SKM-1 treated with dmso at 0.1 percent for 144 hours (cell line): ENCODE data around the gene CPT1C.

Source experiments
- DNase-seq: peaks from one replicate; lab custom pipeline; 2025; ENCODE audit not compliant: unreplicated experiment; lab: John Stamatoyannopoulos, UW

CPT1C gene

DNA sequence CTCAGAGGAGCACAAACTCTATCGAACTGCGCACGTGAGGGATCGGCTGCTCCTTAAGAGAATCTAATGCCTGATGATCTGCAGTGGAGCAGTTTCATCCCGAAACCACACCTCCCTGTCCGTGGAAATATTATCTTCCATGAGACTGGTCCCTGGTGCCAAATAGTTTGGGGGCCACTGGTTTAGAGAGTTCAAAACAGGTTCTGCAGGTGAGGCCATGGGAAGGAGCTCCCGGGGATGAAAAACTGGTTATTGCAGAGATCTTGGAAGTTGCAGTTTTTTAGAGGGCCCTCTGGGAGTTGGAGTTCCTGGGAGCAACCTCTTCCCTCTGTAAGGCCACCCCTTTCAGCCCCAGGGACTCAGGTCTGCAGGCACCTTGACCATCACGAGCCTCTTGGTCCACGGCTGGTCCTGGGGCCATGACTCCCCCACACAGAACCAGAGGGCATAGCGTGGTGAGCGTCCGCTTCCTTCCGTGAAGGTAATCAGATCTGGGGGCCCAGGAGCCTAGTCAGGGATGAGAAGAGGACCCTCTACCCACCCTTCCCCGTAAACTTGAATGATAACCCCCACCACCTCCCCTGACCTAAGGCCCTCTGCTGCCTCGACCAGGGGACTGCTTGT lies 30.5 kb upstream of the CPT1C start:
- DNase-seq: no peak

DNA sequence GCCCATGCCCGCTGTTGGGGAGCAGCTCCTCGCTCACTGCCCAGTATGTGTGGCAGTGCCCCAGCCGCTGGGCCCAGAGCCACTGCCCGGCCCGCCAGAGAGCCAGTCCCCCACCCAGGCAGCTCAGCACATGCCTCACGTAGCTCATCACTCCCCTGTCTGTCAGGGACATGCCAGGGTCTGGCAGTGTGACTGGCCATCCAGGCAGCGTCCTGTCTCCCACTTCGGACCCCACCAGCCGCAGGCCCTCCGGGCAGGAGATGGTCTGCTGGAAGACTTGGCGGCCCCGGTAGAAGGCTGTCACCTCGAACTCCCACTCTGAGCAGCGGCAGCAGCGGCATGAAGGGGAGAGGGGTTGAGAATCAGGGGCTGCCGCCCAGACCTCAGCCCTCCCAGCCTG lies 28.9 kb upstream of the CPT1C start:
- no peak for DNase-seq

DNA sequence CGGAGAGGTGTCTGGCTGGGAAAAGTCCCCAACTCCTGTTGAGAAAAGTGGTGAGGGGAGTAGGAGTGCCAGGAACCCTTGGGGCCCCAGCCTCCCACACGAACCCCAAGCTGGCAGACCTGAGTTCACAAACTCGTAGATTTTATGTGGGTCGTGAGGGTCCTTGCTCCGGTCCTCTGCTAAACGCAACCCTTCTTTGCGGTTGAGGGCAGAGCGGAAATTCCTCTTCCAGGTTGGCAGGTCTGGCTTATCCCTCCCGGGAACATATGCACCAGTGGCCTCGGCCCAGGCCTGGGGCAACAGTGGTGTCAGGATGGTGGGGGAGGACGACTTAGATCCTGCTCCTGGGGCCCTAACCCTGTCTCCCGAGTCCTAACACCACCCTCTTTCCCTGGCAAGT lies 27.7 kb upstream of the CPT1C start:
- no peak for DNase-seq

DNA sequence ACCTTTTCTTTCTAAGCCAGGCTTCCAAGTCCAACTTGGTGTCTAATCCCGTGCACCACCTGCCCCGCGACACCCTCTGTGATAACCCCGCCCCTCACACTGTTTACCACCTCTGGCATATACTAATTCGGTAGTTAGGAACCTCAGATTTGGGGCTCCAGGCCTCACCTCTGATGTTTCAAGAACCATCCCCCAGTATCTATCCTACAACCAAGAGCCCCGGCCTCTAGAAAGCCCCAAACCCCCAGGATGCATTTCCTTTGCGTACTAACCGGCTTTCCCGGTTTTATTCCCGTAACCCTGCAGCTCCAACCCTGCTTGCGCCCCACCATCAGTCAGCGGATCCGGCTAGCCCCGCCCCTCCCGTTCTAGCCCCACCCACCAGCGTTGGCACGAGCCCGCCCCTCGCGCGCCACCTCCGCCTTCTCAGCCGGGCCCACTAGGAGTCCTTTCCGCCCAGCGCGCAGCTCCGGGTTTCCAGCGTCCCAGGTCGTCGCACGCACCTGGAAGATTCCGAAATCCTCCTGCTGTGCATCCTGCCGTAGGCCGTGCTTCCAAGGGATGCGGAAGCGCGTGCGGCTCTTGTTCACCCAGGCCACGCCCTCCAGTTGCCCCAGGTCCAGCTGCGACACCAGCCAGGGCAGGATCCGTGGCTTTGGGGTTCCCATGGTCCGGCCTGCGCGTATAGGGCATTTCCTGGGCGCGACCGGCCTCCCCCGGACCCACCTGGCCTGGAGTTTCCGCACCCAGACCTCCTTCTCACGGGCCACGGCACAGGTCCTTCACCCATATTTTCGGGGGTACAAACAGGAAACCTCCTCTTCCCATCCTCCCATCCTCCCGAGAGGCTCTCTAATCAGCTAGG lies 26.5 kb upstream of the CPT1C start:
- peak; percentile 25 for DNase-seq

DNA sequence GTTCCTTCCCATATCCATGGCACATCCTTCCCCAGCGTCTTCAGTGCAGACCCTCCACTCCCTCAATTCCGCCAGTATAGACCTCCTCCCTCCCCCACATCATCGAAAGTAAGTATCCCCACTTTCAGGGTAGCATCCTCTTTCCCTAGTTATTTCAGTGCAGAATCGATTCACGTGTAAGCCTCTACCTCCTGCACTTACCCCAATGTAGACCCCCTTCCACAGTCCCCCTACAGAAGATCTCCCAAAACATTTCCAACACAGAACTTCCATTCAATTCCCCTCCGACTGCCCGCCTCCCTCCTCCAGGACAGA lies 25.9 kb upstream of the CPT1C start:
- no peak for DNase-seq

DNA sequence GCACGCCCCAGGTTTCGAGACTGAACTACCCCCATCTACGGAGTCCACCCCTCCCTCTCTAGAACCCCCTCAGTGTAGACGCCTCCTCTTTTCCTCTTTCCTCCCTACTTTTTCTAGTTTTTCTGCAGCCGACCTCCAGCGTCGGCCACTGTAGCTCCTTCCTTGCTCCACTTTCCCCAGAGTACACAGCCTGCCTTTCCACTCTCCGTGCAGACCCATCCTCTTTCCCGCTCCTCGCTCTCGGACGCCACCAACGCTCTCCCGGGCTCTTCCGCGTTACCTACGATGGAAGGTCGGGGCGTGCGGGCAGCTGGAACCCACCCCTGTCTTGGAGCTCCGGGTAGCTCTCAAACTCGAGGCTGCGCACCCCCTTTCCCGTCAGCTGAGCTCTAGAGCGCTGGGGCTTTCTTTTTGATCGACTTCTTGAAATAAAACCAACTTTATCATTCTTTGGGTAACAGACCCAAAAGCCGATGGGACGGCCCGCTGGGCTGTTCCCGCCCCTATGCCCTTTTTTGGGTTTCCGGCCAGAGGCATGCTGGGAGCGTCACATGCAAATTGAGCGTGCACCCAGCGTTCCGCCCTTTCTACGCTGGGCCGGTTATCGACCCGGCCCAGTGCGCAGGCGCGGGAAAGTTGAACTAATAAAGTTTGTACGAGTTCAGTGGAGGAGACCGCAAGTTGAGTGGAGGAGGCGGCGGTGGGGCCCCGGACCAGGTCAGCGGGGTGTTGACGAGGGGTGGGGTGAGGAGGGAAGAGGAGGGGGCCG lies 25.4 kb upstream of the CPT1C start, which contains the start of the genes BCL2L12 and IRF3:
TSS of gene BCL2L12 (plus strand) at position 583 of the 769 bp plus-strand sequence. CDS start 760 bp downstream, outside the sequence.
TSS of gene IRF3 (minus strand) at position 507 of the 769 bp plus-strand sequence. CDS start 1,019 bp downstream, outside the sequence.
- DNase-seq: peak; percentile 67

DNA sequence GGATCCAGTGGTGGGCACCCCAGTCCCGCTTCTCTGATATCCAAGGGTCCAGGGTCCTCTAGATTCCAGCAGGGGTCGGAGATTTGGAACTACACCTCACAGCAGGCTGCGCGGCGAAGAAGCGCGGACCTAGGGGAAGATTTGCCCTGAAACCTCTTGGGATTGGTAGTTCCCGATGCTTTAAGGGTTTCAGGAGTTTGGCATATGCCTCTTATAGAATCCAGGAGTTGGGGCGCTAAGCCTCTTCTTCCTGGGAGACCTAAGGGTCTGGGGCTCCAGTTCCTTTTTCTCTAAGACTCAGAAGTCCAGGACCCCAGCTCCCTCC lies 24.8 kb upstream of the CPT1C start:
- DNase-seq: no peak

DNA sequence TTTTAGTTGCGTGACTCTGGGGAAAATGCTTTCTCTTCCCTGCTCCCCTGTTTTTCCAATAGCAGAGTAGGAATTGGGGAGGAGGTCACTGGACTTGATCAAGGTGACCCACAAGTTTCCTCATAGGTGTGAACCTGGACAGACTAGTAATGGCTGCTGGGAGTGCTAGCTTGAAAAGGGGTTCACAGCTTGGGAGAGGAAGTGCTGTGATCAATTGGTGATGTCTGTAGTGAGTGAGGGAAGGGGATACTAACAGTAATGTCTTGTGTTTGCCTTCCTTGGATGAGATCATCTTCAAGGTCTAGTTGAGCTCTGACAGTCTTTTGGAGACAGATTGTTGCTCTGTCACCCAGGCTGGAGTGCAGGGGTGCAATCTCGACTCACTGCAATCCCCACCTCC lies 23.4 kb upstream of the CPT1C start:
- no peak for DNase-seq

DNA sequence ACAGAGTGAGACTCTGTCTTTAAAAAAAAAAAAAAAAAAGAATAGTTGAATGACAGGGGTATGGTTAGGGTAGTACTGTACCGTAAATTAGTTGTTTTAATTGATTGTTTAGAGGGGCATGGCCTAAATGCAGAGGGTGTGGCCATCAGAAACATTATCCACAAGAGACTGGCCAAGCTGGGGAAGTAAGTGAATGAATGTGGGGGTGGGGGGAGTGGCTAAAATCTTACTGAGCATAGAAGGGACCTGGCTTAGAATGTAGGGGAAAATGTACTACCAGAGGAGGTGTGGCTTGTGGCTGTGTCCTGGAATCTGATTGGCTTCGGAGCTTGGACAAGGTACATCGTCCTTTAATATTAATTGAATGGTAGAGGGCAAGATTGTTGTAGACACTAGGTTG lies 21.4 kb upstream of the CPT1C start:
- no peak for DNase-seq

DNA sequence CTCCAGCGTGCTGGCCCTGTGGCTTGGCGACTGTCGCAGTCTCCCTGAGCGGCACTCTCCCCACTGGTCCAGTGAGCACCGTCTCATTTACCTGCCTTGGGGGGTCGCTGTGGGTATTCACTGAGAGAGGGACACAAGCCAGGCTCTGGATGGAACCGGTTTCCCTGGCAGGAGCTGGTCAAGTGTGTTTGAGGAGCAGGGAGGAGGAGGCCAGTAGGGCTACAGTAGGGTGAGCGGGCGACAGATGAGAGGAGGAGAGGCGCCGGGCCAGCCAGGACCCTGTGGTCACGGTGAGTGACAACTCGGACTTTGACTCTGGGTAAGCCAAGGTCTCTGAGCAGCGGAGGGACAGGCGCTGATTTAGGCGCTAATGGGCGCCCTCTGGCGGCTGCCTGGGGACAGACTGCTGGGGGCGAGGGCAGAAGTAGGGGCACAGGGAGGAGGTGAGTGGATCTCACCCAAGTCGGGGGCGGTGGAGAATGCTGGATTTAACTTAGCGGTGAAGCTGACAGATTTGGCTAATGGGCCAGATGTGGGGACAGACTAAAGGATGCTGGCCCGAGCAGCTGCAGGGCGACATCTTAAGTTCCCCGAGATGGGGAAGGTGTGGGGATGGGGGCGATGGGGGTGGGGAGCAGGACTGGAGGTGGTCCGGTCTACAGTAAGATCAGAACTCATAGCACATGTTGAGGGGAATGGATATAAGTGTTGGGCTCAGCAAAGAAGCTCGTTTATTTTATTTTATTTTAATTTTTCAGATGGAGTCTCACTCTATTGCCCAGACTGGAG lies 18.6 kb upstream of the CPT1C start:
- DNase-seq: peak; percentile 12

DNA sequence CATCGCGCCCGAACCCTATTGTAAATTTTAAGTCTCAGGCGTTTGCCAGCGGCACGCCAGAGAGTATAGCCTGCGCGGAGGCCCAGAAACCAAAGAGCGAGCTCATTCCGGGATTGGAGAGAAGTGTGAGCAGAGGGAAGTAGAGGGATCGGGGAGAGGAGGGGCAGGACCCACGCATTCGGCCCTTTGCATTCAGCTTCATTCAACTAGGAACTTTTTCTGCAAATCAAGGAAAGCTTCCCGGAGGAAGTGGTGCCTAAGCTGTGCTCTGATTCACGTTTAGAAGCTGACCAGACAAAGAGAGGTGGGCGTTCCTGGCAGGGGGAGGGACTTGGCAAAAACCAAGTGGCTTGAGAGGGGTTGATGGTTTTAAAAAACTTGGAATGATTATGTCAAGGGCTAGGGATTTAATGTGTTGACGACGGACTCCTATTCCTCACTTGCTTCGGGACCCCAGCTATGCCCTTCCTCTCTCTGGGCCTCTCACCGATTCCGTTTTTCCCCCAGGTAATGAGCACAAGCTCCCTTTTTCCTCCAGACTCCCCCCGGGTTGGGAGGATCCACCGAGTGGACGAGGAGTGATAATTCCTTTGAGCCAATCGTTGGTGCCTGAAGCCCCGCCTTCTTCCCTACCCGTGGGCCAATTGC lies 14.7 kb upstream of the CPT1C start:
- DNase-seq: peak; percentile 30

DNA sequence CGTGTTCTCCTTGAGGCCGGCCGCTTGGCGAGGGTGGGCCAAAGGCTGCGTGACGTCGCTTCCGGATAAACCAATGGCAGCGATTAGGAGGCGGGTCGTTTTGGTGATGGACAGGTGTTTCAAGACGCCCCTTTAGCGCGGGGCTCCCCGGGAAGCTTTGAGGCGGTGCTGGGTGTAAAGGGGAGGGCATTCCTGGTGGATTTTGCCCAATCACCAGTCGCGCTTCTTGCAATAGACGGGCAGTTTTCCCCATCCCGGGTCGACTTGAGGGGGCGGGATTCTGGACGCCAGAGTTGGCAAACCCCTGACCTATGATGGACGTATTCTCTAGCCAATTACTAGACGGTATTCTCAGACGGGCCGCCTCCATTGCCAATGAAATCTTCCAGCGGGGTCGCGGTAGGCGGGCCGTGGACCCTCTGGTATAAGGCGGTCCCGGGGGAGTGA lies 14.1 kb upstream of the CPT1C start:
- DNase-seq: peak; percentile 97

DNA sequence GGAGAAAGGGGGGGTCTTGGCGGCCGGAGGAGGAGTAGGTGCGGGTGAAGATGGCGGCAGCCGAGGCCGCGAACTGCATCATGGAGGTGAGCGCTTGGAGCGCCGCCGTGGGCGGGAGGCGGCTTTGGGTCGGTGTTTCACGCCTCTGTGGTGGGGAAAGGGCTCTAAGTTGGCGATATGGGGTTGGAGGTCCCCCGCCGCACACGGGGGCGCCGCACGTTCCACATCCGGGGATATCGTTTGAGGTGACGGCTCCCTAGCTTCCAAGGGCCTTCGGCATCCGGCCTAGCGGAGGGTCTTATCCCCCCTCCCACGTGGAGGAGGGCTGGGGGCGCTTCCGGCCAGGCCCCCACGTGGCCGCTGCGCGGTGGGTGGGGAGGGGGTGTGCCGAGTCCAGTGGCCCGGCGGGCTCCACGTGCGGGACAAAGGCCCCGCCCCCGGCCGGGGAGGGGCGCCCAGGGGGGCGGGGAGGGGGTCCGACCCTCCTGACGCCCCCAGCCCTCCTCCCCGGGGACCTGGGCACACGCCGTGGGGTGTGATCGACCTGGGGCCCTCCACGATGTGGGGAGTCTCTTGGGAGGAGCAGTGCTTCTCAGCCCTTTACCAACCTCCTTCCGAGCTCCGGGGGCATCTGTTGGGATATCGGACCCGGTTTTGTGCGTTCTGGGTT lies 13.6 kb upstream of the CPT1C start, which contains the start of gene PRMT1:
TSS of gene PRMT1 (plus strand) at position 41 of the 670 bp plus-strand sequence. CDS start at position 51, 10 bp downstream.
- DNase-seq: no peak

DNA sequence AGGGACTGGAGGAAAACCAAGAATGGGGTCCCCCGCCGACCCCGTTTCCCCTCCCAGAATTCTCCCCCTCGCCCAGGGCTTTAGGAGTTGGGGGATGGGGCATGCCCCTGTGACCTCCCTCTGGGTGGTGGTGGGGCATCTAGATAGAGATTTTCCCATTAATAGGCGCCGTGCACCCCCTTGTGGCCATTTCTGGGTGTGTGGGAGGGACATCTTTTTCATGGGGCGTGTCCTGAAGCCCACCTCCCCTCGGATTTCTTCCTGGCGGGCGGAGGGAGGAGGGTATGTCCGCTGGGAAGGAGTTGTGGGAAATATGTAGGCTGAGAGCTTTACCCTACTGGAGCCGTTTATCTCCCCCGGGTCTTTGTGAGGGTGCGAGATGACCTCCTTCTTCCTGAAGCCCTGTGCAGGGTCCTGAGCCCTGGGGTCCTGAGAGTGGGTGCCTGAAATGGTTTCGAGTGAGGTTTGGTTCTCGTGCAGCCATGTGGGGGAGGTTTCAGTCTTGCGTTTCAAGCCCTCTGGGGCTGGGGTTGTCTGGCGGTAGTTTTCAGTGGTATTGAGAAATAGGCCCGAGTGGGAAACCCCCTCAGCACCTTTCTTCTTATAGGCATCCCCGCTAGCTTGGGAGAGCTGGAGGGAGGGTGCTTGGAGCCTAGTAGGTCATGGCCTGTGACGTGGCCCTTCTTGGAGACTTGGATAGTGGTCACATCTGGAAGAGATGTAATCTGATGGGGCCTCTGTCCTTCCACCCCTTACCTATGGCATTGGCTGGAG lies 12.8 kb upstream of the CPT1C start:
- DNase-seq: peak; percentile 11

DNA sequence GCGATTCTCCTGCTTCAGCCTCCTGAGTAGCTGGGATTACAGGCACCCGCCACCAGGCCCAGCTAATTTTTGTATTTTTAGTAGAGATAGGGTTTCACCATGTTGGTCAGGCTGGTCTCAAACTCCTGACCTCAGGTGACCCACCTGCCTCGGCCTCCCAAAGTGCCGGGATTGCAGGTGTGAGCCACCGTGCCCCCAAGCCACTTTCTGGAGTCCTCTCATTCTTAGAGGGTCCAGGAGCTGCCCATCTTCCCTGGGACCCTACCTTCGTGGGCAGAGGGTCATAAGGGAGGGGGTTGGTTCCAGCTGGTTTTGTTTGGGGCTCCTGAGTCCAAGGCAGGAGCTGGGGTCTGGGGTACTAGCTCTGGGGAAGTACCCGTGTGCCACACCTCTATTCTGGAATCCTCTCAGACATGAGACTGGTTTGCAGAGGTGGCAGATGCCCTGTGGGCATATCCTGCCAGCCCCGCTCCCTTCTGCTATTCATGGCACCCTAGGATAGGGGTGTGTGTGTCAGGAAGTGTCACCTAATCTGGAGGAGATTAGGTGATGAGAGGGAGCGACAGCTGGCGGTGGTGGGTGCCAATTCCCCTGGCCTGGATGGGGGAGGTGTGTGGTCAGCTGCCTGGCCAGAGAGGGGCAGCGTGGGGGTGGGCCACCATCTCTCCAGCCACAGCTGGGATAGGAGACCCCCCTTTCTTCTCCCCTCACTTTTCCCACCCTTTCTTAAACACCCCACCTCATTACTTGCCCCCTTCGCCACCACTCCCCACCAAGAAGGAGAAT lies 11.7 kb upstream of the CPT1C start:
- no peak for DNase-seq

DNA sequence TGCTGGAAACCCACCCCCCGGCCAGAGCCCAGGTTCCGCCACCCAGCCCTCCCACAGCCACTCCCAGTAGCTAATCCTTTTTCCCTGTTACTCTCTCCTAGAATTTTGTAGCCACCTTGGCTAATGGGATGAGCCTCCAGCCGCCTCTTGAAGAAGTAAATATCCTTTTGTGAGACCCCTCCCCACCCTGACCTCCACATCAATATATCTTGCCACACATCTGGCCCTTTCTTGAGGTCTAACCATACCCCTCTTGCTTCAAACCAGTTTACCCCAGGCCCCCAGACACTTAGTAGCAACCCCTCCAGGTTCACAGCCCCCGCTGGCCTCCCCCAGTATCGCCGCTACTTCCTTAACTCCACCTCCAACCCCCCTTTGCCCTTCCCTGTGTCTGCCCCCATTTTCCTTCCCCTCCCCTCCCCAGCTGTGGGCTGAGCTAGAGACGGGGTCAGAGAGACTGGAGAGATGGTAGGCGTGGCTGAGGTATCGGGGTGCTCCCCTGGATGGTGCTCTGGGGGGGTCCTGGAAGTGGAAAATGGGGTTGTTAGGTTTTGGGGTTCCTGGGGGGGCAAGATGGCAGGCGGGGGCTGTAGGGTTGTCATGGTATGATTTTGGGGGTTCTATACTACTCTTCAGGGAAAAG lies 11.0 kb upstream of the CPT1C start:
- no peak for DNase-seq

DNA sequence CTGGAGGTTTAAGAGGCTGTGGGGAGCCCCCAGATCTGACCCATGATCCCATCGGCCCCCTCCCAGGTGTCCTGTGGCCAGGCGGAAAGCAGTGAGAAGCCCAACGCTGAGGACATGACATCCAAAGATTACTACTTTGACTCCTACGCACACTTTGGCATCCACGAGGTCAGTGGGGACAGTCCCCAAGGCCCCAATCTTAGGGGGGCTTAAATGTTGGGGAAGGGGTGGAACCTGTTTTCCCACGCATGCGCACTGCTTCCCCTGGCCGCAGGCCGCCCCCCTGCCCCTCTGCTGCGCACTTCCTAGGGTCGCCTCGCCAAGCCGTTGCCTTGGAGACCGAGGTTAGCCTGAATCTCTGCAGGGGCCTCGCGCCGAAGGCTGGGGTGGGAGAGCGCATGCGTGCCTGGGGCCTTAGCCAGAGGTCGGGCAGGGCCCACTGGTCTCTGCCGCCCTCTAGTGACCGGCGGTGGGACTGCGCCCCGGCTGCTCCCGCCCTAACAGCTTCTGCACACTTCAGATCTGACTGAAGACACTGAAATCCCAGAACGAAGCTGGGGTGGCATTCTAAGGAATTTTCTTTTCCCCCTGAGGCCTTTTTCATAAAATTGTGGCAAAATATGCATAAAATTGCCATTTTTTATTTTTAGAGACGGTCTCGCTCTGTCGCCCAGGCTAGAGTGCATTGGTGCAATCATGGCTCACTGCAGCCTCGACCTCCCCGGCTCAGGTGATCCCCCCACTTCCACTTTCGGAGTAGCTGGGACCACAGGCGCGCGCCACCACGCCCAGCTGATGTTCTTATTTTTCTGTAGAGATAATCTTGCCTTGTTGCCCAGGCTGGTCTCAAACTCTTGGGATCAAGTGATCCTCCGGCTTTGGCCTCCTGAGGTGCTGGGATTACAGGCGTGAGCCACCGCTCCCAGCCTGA lies 10.2 kb upstream of the CPT1C start:
- peak; percentile 30 for DNase-seq
